CMK (cell line): ENCODE results near the gene SRPX.

Source experiments
- DNase-seq: peaks from one replicate; pipeline ENCODE4 v3.0.0-alpha.2; 2010; ENCODE audit warnings: low read depth

Gene SRPX

GRCh38 chrX:38129366-38129765 lies 91.3 kb downstream of the SRPX start:
- DNase-seq, result no peak

- DNase-seq, result no peak
Measured at GRCh38 chrX:38127961-38128360, 92.7 kb downstream of the SRPX start.

DNA sequence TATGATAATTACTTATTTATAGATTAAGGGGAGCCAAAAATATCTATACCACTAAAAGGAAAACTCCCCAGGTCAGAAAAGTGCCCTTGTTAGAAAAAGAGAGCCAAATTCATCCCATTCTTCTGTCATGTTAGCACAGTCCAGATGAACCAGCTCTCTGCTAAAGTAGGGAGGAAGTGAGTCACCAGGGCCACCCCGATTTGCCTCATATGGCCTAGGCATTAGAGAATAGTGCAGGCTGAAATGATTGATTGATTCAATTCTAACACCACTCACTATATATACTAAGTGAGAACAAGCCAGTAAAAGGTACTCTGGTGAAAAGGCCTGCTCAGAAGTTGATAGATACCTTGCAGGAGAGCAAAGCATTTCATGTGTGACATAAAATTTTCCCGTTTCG lies 94.5 kb downstream of the SRPX start:
- no peak for DNase-seq

DNA sequence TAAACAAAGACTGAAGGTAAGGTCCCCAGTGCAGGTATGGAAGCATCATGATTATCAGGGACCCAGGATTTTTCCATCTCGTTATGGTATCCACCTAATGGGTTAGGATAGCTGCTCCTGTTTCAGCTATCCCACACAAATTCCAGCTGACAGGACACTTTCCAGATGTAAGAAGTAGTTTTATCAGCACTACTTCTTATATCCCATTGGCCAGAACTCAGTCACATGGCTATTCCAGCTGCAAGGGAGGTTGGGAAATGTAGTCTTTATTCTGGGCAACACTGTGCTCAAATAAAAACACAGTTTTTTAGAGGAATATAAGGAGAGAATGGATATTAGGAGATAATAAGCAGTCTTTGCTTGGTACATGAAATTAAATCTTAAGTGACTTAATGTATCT lies 96.7 kb downstream of the SRPX start:
- no peak for DNase-seq

GRCh38 chrX:38117485-38117884 lies 103.2 kb downstream of the SRPX start:
- no peak for DNase-seq

DNA sequence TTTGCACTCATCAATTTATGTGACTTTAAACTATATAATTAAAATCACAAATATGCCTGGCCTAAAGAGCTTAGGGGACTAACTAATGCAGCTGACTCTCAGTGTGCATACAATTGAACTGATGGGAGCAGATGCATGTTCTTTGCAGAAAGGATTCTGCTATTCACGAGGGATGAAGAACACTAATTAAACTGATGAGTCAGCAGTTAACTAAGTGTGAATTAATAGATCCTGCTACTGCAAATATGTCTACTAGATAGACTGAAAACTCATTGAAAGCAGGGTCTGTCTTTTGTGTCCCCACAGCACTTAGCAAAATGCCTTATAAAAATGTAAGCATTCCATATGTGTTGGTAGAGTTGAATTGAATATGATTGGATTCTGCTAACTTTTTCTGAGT lies 104.0 kb downstream of the SRPX start:
- no peak for DNase-seq

GRCh38 chrX:38112566-38112965 lies 108.1 kb downstream of the SRPX start:
- no peak for DNase-seq

DNA sequence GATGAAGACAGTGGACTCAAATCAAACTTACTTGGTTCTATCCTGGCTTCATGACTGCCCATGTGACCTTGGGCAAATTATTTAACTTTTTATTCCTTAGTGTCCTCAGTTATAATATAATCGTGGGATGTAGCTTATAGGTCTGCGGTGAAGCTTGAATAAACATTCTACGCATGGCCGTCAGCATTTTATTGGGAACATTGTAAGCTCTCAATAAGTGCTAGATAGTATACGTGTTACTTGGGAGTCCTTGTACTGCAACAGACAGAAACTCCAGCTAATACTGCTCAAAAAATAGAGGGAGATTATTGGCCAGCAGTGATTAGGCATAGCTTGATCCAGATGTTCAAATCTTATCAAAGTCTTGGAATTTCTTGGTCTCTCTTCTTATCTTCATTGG lies 109.5 kb downstream of the SRPX start:
- DNase-seq, result no peak

GRCh38 chrX:38110231-38110630 lies 110.4 kb downstream of the SRPX start:
- no peak for DNase-seq

DNA sequence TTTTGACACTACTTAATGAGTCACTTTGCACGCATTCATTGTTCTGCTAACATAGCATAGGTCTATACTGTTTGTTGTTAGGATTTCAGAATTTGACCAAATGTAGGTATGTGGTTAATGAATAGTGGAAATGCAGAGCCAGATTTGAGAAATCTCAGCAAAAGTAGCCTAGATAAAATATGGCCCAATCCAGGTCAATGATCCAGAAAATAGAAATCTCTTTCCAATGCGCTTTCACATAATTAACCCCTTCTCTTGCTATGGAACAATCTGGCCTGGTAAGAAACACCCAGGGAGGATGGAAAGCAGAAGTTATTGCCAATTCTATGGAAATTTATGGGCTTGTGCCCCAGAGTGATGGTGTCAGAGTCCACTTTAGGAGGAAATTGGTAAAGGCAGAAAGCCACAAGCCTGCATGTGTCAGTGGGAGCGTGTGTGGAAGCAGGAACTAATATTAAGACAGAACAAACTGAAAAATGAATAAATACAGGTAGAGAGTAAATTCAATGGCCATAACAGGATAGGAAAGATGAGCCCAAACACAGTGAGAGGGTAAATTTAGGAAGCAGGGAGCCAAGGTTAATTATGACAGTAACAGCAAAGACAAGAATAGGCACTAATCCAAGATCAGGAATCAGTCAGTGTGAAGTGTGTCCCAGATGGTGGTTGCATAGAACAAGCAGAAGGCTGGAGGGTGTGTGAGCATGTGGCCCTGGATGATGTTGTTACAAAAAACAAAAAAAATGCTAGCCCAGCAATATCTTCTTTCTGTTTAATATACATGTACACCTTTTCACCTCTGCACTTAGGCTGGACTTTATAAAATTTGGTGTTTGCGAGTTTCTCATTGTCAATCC lies 111.4 kb downstream of the SRPX start:
- no peak for DNase-seq

DNA sequence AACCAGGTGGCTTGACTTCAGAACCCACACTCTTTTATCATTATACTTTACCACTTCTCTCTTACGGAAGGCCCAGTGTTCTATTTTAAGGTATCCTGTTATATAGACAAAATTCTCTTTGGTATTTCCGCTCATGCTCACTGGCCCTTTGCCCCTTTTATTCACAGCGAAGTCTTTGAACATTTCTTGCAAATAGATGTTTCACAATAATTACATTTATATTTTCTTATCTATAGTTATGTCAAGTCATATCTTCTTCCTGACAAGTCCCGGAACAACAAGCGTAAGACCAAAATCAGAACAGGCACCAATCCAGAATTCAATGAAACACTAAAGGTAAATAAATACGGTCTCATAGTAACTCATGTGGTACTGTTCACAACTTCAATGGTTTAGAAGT lies 112.3 kb downstream of the SRPX start:
- no peak for DNase-seq

GRCh38 chrX:38106991-38107655 lies 113.5 kb downstream of the SRPX start:
- no peak for DNase-seq

DNA sequence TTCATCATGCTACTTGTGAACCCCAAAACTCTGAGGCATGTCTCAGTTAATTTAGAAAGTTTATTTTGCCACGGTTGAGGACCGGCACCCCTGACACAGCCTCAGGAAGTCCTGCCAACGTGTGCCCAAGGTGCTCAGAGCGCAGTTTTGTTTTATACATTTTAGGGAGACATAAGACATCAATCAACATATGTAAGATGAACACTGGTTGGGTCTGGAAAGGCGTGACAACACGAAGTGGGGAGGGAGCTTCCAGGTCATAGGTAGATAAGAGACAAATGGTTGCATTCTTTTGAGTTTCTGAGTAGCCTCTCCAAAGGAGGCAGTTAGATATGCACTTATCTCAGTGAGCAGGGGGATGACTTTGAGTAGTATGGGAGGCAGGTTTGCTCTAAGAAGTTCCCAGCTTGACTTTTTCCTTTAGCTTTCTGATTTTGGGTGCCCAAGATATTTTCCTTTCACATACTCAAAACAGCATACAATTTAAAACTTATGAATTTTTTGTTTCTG lies 115.4 kb downstream of the SRPX start:
- DNase-seq, result no peak

DNA sequence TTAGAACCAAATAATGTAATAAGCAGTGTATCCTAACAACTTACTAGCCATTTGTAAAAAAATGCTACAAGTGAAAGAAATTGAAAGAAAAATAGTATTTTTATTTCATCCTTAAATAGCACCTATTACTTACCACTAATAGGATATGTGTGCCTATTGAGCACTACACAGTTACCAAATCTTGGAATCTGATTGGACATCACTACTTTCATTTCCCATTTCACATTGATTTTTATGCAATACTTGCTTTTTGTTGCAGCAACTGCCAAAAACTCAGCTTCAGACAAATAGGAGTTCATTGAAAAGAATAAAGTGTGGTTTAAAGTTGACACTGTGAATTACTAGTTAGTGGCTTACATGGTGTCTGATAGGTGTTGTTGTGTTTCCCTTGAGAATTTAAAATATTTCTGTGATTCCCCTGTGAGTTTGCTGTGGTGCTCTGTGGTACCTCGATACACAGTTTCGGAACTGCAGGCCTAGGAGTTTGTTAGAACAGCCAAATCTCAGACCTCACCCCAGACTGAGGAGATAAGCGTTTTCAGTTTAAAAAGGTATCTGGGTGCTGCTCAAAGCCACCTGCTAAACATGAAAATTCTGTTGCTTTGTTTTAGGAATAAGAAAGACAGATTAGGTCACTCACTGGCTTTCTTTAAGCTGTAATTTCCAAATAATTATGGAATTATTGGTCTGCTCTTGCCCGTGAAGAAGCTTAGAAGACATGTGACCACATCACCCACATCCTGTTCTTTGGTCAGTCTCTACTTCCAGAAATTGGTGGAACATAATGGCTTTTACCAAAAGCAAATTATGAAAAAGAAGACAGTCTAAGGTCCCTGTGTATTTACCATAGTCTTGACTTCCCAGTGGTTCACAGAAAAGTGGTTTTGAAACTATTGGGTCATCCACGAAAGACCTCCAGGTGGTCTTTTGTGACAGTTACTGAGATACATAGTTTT lies 116.5 kb downstream of the SRPX start:
- peak; percentile 31 for DNase-seq

DNA sequence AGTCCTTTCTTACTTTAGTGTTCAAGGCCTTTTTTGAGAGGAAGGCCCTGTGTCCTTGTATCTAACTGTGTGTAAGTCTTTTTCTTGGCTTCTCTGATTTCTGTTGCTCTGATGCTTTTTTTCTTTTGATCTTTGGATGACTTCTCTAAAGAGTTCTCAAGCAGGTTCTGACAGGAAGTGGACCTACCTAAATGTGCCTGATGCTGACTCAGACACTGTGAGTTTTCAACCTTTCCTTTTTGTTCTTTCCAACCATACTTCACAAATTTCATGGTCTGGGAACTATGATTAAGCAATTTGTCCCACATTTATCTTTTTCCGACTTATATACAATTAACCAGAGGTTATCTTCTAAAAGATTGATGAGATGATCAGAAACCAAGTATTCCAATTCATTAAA lies 117.8 kb downstream of the SRPX start:
- DNase-seq, result no peak

GRCh38 chrX:38102240-38102639 lies 118.4 kb downstream of the SRPX start:
- DNase-seq, result no peak

DNA sequence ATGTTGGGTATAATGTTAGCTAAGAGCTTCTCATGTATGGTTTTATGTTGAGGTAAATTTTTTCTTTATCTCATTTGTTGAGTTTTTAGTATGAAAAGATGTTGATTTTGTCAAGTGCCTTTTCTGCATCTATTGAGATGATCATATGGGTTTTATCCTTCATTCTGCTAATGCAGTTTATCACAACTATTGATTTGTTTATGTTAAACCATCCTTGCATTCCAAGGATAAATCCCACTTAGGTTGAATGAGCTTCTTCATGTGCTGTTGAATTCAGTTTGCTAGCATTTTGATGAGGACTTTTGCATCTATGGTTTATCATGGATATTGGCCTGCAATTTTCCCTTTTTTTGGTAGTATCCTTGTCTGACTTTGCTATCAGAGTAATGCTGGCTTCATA lies 121.0 kb downstream of the SRPX start:
- DNase-seq, result no peak
